ENCODE data around the gene PLPP7.

PLPP7 gene

GRCh38 chr9:131282688-131283422 is 6.7 kb upstream of the PLPP7 start:
- DNase-seq: no peak

GRCh38 chr9:131284856-131285255 is 4.7 kb upstream of the PLPP7 start:
- no peak for DNase-seq

GRCh38 chr9:131287359-131287758 is 2.2 kb upstream of the PLPP7 start:
- DNase-seq: no peak

GRCh38 chr9:131288217-131288616 is 1.3 kb upstream of the PLPP7 start:
- DNase-seq: no peak

- DNase-seq: no peak
Measured at GRCh38 chr9:131290036-131290766, 678 bp downstream of the PLPP7 start.

DNA sequence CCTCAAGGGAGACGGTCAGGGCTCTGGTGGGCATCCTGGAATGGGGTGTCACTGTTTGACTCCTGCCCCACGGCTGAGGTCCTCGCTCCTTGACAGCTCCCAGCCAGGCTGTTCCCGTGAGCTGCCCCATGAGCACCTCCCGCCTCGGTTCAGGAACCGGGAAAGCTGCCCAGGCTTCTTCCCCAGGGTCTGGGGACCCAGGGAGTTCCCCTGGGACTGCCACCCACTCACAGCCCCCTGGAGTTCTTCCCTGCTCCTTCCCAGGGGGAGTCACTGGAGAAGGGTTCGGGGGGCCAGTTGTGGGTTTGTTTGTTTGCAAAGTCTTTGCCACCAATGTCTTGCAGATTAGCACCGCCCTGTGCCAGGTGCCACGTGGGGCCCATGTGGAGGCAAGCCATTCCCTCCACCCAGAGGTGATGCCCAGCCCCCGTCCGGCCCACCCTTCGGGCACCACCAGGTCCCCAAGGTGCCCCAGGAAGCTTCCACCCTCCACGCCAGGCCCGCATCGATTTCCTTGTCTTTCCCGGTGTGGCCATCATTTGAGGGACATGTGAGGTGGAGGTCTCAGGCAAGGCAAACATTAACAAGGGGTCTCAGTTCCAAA is 1.3 kb downstream of the PLPP7 start:
- DNase-seq: no peak

DNA sequence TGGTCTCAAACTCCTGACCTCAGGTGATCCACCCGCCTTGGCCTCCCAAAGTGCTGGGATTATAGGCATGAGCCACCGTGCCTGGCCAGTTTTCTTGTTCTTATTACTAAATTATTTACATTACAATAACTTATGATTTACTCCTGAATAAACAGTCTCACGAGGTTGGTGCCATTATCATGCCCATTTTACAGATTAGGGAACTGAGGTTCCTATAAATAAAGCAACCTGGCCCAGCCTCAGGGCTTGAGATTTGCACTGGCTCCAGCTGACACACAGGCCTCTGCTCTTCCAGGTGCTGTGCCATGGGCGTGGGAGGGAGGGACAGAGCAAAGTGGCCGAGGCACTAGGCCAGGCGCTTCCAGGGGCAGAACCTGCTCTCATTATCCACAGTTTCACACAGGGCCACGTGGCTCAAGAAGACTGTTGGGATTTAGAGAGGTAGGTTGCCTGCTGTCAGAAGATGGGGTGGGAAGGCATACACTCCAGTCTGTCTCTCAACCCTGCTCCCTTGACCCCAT is 2.3 kb downstream of the PLPP7 start:
- DNase-seq: no peak

- no peak for DNase-seq
Measured at GRCh38 chr9:131292937-131293336, 3.4 kb downstream of the PLPP7 start.

GRCh38 chr9:131296460-131296859 is 6.9 kb downstream of the PLPP7 start:
- no peak for DNase-seq

DNA sequence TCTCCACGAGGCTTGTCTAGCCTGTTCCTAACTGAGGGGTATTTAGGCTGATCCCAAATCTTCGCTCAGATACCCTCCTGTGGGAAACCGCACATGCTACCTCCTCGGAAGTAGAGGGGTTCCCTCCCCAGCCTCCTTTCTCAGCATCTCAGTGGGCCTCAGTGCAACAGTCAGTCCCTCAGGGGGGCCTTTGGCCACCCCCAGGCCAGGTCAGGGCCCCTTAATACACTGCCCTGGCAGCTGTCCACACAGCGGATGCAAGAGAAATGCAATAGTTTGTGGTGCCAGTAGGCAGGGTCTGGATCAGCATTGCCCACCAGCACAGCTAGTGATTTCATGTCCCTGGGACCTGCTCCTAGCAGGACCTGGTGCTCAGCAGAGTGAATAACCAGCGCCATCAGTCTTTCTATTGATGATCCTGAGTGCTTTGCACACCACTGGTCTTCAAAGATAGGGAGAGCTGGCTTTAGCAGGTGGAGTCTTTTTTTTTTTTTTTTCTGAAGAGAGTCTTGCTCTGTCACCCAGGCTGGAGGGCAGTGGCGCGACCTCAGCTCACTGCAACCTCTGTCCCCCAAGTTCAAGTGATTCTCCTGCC is 7.5 kb downstream of the PLPP7 start:
- DNase-seq: no peak

- no peak for DNase-seq
Measured at GRCh38 chr9:131297903-131298302, 8.4 kb downstream of the PLPP7 start.

- DNase-seq: no peak
Measured at GRCh38 chr9:131298341-131298740, 8.8 kb downstream of the PLPP7 start.

- DNase-seq: no peak
Measured at GRCh38 chr9:131298816-131299215, 9.3 kb downstream of the PLPP7 start.

DNA sequence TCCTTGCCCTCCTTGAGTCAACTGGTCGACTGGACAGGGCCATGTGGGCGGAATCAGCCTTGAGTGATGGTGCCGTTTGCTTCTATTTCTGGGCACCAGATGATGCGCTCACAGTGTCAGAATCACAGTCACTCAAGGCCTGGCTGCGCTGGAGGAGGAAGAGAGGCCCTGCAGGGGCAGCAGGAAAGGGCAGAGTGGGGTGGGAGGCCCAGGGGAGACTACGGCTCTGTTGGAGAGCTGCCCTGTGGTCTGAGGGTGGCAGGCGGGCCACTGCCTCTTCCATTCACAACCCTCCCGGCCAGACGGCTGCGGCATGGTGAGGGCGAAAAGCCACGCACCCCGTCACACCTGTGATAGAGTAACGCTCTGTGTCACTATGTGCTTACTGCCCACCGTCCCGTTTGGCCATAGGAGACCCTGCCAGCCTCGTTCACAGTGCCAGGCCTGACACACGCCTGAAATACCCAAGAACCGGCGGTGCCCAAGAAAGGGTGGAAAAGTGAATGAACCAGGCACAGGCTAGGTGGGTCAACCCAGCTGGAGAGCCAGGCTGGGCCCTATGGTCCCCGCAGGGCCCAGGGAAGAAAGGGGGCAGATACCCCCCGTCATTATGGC is 9.9 kb downstream of the PLPP7 start:
- DNase-seq: no peak

- no peak for DNase-seq
Measured at GRCh38 chr9:131299961-131300347, 10.4 kb downstream of the PLPP7 start.

- no peak for DNase-seq
Measured at GRCh38 chr9:131300444-131300843, 10.9 kb downstream of the PLPP7 start.

DNA sequence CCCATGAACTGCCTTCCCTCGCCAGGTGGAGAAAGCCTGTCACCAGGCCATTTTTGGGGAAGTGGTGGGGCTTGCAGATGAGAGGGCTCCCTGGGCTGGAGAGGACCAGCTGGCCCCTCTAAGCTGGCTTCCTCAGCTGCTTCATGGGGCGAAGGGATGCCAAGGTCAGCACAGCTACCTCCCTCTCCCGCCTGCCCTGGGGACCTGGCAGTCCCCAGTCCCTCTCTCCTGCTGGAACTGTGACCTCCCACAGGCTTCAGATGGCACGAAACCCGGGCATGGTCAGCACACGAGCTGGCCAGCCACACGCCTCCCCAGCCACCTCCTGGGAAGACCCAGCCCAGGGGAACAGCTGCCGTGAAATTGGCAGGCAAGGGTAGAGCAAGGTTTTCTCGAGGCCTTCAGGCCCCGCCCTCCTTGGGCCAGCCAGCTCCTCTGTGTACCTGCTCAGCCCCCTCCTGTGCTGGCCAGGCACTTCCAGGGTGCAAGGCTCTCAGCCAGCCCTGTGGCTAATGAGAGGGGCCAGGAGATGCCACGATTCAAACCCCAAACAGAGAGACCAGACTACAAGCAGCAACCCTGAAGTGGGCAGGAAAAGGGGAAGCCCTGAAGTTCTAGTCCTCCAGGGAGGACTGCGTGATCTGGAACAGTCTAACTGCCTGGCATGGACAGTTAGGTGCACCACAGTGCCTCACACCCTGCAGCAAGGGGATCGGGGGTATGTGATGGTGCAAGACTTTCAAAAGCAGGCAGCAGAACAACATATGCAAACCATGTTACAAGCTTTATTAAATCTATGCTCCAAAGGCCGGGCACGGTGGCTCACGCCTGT is 12.9 kb downstream of the PLPP7 start:
- no peak for DNase-seq

GRCh38 chr9:131303381-131304321 is 14.1 kb downstream of the PLPP7 start:
- DNase-seq: no peak

- DNase-seq: no peak
Measured at GRCh38 chr9:131304676-131305355, 15.3 kb downstream of the PLPP7 start.

- DNase-seq: no peak
Measured at GRCh38 chr9:131306397-131307004, 17.0 kb downstream of the PLPP7 start.
